ENCODE measurements around the gene TIPARP.

Gene TIPARP

DNA sequence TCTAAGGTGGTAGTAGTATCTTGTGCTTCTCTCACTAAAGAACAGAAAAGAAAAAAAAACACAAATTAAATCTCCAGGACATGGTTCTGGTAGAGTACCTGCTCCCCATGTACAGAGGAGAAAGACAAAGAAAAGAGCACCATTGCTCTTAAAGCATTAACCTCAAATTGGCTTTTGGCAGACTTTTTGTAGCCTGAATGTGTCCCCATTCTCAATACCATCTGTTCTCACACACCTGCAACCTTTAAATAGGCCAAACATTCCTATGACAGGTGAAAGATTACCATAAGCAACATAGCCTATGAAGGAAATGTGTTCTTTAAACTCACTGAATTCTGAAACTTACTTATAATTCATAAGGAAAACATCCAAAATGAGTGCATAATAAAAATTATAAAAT lies 68.0 kb downstream of the TIPARP start:
- DNase-seq (ENCODE audit: low read depth): no peak

- no peak for DNase-seq (ENCODE audit: low read depth)
Observed at GRCh38 chr3:156743859-156744258, 69.5 kb downstream of the TIPARP start.

- no peak for DNase-seq (ENCODE audit: low read depth)
Observed at GRCh38 chr3:156744631-156745030, 70.2 kb downstream of the TIPARP start.

DNA sequence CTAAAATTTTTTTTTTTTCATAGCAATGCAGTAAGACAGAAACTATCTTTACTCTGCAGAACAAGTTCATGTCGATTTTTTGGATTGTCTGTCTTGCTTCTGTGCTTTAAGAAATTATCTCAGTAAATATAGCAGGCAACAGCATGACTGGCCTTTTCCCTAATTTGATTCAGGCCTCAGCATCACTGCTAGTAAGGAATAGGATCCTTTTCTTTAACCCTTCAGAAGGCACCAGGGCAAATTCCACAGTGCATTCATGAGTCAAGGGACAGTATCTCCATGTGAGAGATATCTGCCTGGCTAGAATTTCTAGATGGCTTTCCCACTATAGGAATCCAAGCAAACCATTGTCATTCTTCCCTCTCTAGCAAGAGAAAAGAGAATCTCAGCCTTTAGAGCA lies 71.4 kb downstream of the TIPARP start:
- no peak for DNase-seq (ENCODE audit: low read depth)

- no peak for DNase-seq (ENCODE audit: low read depth)
Observed at GRCh38 chr3:156747046-156747445, 72.7 kb downstream of the TIPARP start.

GRCh38 chr3:156749244-156749643 lies 74.9 kb downstream of the TIPARP start:
- DNase-seq (ENCODE audit: low read depth): no peak

DNA sequence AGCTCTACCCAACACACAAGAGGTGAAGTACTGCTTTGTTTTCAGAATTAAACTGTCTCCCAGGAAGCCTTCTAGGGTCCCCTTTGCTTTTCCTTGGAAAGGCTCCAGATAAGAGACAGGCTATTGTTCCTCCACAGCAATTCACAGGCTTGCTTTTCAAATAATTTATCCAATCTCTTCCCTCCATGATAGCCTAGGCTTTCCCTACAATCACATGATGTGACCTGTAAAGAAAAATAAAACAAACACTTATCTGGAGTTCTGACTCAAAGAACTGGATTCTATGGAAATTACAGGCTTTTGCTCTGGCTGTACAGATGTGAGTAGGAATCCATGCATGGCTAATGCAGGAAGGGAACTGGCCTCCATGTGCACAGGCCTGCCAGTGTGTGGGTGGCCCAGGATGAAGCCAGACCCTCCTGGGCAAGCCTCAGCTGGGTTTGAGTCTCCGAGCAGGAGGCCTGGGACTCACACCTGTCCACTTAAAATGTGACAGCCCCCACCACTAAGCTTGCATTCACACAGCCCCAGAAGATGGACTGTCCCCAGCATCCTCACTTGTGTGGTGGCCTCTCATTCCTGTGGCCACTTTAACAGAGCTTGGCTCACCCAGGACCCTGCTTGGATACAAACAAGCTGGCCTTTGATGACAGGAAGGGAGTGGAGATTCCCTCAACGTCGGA lies 75.9 kb downstream of the TIPARP start:
- no peak for DNase-seq (ENCODE audit: low read depth)

GRCh38 chr3:156750874-156751245 lies 76.5 kb downstream of the TIPARP start:
- DNase-seq (ENCODE audit: low read depth): no peak

DNA sequence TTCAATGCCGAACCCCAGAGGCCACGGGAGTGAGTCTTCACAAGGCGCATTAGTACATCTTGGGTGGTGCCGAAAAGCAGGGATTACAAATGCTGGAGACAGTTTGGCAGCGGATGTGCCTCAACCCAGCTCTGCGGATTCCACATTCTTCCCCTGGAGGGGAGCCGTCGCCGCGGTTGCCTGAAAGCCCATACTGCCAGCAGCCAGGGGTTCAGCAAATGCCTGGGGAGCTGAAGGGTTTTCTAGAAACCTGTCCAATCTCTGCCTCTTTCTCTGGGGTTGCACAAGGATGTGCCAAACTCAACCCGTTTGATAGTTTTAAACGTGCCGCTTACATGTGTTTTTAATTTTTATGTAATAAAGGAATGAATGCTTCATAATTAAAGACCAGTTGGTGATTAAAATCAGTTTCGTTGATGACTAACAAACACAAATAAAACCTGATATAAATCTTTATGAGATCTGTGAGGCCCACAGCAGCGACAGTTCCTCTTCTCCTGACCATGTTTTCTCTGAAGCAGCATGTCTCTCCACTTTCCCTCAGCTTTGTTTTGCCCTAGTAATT lies 77.2 kb downstream of the TIPARP start:
- no peak for DNase-seq (ENCODE audit: low read depth)
